HG02981 (cell line): ENCODE data around the gene RPUSD4.

Experiments
- ATAC-seq: cut with Tn5 transposase; IDR thresholded peaks from one replicate; pipeline ENCODE4 v1.9.1; 2021; ENCODE audit warnings: mild to moderate bottlenecking, moderate library complexity; ENCODE audit not compliant: unreplicated experiment

Gene RPUSD4

DNA sequence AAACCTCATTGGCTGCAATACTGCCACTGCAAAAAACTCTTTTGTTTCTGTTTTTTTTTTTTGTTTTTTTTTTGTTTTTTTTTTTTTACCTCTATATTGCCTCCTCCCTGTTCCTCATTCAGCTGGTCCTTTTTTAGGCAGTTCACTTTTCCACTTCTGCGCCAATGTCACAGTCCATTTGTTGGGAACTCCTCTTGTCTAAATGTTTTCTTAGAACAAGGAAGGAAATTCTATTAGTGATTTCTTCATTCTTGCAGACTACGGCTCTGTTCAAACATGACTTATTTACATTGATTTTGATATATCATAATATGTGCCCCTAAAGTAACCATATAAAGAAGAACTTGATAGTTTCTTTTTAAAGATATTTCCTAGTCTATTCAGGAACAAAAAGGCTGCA lies 3.0 kb upstream of the RPUSD4 start:
- no peak for ATAC-seq

DNA sequence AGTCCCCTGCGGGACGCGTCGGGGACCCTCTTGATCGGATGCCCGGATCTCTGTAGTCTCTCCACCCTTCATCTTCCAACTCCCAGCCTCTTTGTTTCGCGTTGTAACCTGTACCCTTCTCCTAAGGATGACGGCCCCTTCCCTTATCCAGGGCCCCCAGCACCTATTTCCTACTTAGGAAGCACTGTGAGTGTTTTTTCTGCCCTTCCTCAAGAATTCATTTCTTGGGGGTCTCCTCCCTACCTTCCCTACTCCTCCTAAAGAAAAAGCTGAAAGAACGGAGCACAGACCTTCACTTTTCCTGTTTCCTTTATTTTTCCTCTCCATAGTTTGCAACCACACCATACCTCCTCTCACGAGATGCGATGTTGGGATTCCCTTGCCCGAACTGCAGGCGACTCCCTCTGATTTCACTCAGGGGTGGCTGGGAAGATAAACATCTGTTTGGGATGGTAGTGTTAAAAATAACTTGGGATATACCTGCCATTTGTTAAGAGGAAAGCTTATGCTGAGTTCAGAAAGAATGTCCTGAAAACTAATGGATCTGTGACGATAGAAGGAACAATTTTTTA lies 725 bp upstream of the RPUSD4 start:
- no peak for ATAC-seq

DNA sequence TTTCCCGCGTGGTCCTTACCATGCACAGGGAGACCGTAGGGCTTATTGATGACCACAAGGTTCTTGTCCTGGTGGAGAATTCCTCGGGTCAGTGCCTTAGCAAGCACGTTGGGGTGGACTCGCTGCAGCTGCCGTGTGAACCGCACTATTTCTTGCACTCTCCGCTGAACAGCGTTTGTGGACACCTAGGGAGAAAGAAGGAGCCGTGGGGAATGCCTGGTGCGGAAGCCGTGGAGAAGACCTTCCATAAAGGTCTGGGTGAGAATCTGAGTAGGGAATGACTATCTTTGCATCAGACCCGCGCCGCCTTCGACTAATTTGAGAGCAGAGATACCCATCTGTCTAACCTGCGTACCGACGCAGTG lies 597 bp downstream of the RPUSD4 start:
- ATAC-seq, result no peak

DNA sequence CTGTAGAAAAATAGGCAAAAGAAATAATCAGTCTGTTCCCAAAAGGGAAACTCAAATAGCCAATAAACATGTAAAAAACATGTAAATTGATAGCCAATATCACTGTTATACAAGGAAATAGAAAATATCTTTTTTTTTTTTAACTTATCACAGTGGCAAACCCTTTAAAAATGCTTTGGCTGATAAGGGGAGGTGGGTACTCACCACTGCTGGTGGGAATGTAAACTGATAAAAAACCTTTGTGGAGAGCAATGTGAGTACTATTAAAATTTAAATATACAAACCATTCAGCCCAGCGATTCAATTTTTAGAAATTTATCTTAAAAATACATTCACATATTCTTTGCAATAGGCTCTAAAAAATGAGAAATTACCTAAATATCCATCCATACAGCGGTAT lies 3.6 kb downstream of the RPUSD4 start:
- no peak for ATAC-seq

DNA sequence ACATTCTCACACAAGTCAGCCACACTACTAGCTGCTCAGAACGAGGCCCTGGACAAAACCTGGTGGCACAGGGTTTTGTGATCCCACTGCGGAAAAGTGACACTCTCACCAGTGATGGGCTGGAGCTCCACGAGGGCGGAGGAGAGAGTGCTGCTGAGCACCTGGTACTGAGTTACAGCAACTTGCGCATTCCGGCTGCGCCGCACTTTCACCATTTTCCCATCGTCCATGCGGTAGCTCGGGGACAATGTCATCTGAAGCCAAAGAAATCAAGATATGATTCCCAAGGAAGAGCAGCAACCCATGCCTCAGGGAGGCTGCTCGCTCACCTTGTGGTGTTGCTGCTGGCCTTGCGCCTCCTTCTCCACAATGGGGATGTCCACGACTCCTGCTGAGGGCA lies 6.1 kb downstream of the RPUSD4 start:
- no peak for ATAC-seq

DNA sequence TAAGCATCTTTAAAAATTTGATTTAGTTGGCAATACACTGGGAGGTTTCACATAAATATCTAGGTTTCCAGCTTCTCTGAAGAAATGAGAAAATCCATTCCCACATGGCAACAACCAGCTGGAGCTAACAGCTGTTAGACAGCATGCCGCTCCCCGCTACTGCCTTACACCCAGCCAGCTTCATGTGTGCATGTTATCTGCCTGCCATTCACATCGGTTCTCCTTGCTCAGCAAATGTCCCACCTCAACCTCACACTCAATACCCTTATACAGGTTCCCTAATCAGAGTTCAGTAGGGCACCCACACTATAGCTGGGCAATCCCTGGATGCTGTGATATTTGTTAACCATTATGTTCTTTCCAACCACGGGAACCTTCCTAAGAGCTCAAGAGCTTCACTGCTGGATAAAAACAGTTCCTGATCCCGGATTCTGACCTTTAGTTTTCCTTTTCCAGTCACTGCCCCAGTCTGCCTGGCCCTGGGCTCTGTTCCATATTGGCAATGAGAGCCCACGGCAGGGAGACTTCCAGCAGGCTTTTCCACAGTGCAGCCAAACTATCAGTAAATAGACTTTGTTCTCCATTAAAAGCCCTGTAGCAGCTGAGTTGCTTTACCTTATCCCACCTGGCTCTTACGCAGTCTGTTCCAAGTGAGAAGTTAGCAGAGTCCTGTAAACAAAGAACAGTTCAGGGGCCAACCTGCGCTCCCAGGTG lies 8.6 kb downstream of the RPUSD4 start:
- ATAC-seq, result no peak

DNA sequence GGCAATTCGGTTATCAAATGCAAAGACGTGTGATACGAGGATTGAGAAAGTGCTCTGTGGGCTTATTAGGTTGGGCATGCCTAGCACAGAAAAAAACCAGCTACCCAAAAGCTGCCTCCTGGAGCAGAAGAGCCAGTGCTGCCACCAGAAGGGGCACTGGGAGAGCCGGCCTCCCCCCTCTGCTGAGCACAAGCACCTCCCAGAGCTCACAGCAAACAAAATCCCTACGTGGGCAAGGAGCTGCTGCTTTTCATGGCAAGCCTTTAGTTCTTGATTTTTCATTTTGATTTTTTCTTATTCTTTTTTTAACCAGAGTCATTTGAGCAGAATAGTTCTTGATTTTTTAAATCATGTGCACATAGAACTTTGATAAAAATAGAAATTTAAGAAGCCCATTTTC lies 12.8 kb downstream of the RPUSD4 start:
- no peak for ATAC-seq

DNA sequence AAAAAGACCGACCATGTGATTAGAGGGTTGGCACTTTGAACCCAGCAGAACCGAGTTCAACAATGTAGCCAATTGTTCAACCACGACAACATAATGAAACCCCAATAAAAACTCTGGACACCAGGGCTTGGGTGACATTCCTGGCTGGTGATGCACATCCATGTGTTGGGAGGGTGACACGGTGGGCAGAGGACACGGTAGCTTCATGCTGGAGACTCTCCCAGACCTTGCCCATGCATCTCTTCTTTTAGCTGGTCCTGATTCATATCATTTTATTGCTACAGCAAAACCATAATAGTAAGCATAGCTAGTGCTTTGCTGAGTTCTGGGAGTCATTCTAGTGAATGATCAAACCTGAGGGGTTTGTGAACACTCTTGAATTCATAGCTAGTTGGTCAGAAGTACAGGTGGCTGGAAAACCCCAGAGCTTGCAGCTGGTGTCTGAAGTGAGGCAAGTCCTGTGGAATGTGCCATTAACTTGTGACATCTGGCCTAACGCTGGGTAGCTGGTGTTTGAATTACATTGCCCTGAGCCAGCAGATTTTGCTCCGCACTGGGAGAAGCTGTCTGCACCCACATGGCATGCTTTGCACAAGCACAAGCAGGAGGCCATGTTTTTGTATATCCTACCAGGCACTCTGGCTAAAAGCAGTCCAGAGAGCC lies 14.0 kb downstream of the RPUSD4 start:
- ATAC-seq, result peak; percentile 57

DNA sequence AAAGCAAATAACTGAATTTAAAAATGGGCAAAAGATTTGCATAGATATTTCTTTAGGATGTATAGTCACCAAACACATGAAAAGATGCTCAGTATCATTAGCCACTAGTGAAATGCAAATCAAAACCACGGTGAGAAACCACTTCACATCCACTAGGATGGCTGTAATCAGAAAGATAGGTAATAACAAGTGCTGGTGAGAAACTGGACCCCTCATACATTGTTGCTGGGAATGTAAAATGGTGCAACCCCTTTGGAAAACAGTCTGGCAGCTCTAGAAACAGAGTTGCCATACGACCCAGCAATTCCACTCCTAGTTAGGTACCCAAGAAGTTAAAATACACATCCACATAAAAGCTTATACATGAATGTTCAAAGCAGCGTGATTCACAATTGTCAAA lies 16.3 kb downstream of the RPUSD4 start:
- ATAC-seq, result no peak

DNA sequence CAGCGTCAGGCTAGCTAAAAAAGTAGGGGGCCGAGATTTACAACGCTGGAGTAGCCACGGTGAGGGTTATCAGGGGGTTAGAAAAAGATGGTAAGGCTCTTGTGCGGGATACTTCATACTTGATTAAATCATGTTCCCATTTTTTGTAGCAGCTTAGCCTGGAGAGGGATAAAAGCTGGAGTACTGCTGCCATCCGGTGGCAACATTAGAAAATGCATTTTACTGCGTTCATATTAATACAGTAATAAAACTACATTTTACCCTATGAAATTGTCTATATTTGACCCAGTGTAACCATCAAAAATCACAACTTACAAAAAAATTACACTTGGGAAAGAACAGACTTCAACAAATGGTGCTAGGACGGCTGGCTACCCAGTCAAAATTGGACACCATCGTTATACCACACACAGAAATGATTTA lies 17.3 kb downstream of the RPUSD4 start:
- no peak for ATAC-seq

DNA sequence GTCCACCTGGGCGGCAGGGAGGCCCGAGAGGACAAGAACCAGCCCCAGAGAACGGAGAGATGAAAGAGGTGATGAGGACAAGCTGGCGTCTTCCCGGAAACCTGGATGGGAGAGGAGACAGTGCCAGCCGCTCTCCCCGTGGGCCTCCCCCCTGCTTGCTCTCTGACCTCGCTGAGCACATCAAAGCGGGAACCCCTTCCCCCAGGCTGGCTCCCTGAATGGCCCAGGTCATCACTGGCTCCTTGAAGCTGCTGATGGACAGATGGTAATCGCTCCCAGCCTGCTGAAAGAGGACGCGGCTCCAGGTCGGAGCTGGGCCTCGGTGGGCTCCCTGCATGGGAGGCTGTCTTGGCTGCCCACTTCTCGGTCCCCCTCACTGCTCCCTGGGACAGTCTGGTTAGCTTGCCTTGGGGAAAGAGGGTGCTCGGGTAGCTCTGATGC lies 18.4 kb downstream of the RPUSD4 start:
- ATAC-seq, result no peak

DNA sequence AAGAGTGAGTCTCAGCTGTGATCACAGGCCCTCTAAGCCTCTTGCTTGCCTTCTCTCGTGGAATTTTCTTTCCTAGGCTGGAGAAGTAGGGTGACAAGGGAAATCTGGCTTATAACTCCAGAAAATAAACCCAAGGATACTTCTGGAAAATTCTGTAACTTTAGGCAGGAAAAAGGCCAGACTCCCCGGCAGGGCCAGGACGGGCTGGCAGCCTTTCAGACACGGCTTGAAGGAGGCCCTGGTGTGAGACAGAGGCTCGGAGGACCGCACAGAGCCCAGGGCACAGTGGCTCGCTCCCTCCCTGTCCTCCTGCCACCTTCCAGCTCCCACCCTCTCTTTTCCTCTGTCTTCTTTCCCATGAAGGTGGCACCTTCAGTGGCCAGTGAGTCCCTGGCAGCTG lies 19.1 kb downstream of the RPUSD4 start:
- no peak for ATAC-seq

DNA sequence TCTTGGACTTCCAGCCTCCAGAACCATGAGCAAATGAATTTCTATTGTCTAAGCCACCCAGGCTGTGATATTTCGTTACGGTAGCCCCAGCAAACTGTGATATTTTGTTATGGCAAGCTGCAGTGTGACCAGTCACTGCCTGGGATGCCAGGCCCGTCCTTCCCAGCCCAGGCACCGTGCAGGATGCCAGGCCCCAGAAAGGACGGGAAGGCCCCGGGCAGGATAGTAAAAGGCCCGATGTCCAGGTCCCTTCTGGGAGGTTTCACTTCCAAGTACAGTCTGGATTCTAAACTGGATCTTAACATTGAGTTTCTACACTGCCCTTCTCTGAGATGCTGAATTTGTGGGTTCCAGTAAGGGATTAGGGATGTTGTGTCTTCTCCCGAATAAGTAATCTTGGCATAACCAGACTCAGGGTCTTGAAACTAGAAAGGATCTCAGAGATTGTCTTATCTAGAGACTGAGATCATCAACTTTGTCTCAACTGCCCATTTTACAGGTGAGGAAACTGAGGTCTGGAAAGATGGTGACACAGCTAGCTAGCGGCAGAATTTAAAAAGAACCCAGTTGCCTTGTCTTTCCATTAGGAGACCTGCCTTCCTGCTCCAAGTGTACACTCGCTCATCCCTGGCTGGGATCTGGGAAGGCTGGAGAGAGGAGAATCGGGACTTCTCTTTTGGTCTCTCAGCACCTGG lies 19.9 kb downstream of the RPUSD4 start:
- ATAC-seq, result no peak

DNA sequence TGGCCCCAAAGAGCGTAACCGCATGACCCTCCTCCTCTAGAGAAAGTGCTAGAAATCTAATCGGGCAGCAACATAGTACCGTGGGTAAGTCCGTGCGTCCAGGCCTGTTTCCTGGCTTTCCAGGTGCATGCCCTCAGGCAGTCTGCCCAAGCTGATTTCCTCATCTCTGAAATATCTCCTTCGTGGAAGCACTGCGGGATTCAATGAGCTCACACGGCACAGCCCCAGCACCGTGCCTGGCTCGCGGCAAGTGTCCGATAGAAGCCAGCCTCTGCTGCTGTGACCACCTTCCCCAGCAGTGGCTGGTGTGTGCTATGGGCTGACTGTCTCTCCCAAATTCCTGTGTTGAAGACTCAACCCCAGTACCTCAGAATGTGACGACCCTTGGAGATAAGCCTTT lies 20.7 kb downstream of the RPUSD4 start:
- no peak for ATAC-seq

DNA sequence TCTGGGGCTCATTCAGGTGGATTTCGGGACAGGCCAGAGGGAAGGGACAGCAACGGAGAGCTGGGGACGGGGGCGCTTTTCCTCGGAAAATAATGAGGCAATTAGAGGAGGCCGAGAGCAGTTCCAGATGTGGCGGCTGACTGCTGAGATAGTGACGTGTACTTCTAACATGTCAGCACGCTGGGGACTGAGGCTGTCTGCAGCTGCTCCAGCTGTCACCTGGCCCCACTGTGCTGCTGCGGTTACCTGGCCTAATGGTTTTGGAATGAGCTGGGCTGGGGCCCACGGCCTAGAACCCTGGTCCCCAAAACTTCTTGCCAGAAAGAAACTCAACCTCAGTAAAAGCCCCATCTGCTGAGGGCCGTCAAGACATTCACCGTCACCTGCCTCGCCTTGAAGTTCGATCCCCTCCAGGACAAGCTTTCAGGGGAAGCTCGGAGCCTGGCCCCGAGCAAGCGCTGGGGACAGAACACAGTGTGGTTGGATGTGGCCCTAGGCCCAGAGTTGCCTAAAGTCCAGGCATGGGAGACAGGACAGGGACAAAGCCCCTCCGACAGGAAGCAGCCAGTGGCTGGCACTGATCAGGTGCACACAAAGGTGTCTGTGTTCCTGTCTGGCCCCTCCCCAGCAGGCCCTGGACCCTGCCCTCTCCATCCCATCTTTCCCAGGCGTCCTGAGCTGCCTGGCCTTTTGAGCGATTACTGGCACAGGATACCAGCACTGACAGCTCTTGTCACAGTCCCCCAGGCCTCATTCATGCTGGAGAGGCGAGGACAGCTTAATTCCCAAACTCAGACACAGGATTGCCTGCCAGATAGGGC lies 22.1 kb downstream of the RPUSD4 start:
- peak; percentile 62 for ATAC-seq

DNA sequence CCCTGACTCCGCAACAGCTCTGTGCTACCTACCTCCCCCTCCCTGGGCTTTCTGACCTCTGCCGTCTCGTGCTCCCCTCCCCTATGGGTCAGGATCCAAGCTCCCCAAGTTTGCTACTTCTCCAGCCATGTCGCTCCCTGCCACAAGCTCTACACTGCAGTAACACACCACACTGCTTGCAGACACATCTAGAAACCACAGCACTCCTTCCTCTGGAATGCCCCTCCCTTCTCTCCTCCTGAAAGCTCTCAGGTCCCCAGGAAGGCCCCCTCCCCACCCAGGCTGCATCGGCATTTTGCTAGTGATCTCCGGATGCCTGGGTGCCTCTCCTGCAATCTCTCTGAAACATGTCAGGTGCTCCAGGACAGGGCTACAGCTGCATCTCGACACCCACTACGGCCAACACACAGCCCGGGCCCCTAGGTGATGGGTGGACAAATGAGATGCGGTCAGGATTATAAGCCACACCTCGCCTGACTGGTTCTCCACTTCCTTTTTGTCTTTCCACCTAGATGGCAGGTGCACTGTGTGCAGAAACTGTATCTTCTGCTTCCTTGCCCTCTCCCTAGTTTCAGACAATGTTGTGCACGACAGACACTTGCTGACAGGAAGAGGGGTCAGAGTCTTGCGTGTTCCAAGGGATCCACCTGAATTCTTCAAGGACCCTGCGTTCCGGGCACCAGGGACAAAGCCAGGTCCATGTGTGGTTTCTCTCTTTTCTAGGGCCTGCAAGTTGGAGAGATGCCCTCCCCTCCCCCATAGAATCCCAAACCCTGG lies 22.9 kb downstream of the RPUSD4 start:
- ATAC-seq, result peak; percentile 75

DNA sequence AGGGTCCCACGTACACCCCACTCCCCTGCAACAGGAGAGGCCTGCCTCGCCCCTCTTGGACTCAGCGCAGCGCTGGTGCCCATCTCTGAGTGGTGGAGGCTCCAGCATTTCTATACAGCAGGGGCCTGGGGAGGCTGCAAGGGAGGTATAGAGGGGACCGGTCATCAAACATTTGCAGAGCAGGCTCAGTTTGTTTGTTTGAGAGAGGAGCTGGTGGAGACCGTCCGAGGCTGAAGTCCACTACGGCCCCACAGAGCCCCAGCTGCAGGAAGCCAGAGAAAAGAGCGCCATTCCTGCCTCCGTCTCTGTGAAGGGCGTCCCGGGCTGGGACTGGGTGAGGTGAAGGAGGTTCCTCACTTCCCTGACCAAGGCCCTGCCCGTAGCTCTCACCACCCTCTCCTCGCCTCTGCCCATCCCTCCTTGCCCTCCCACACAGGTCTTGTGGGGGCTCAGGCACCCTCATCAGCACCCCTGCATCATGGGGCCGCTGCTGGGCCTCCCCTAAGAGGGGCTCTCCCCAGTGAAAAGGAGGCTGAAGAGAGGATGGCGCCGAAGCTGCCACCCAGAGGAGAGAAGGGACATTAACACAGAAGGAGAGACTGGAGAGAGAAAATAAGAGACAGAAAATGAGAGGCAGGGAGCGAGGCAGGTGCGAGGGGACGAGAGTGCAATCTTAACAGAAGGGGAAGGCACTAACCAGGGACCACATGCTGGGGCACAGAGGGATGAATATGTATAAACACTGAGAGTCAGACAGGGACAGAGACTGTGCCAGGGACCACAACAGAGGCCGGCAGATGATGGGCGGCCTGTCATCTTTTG lies 24.5 kb downstream of the RPUSD4 start:
- no peak for ATAC-seq

DNA sequence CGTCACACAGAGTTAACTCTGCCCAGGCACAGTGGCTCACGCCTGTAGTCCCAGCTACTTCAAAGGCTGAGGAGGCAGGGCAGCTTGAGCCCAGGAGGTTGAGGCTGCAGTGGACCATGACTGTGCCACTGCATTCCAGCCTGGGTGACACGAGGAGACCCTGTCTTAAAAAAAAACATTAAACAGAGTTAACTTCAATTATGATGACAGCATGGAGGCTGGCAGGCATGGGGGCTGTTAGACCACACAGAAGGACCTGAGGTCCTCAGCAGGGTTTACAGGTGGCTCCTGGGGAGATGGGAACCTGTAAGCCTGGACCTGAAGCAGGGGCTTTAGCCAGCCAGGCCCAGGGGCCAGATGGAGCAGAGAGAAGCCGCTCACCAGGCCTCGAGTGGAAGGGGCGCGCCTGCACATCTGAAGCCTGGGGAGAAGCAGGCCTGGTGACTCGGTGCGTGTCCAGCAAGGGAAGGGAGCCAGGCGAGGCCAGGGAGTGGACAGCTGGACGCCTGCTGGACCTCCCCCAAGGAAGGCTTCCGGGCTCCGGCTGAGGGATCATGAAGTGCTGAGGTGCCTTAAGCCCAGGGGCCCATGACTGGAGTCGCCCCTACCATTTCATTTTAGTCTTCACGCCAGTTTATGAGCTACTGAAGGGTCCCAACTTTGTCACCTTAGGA lies 25.3 kb downstream of the RPUSD4 start:
- ATAC-seq, result no peak
